GM21737 (cell line): ENCODE data around the gene TLE7.

Source experiments
- ATAC-seq: cut with Tn5 transposase; IDR thresholded peaks from one replicate; pipeline ENCODE4 v1.9.1; 2021; ENCODE audit warnings: mild to moderate bottlenecking, moderate library complexity; ENCODE audit not compliant: unreplicated experiment

Gene TLE7

GRCh38 chr16:71414038-71414437, 27.8 kb downstream of the TLE7 start:
- ATAC-seq: no peak

GRCh38 chr16:71413341-71413740, 28.5 kb downstream of the TLE7 start:
- no peak for ATAC-seq

- no peak for ATAC-seq
Measured at GRCh38 chr16:71412270-71413160, 29.3 kb downstream of the TLE7 start.

GRCh38 chr16:71410146-71410545, 31.7 kb downstream of the TLE7 start:
- no peak for ATAC-seq

- no peak for ATAC-seq
Measured at GRCh38 chr16:71409011-71409775, 32.7 kb downstream of the TLE7 start.

- ATAC-seq: no peak
Measured at GRCh38 chr16:71408536-71408935, 33.3 kb downstream of the TLE7 start.

- ATAC-seq: no peak
Measured at GRCh38 chr16:71407731-71408130, 34.1 kb downstream of the TLE7 start.

- no peak for ATAC-seq
Measured at GRCh38 chr16:71406724-71407123, 35.1 kb downstream of the TLE7 start.

GRCh38 chr16:71406316-71406715, 35.5 kb downstream of the TLE7 start:
- no peak for ATAC-seq

GRCh38 chr16:71404364-71404763, 37.5 kb downstream of the TLE7 start:
- ATAC-seq: no peak

GRCh38 chr16:71402674-71403073, 39.2 kb downstream of the TLE7 start:
- ATAC-seq: no peak

- ATAC-seq: no peak
Measured at GRCh38 chr16:71402007-71402406, 39.8 kb downstream of the TLE7 start.

- ATAC-seq: no peak
Measured at GRCh38 chr16:71399801-71400563, 41.9 kb downstream of the TLE7 start.

- no peak for ATAC-seq
Measured at GRCh38 chr16:71396594-71396993, 45.3 kb downstream of the TLE7 start.

GRCh38 chr16:71389330-71389729, 52.5 kb downstream of the TLE7 start:
- ATAC-seq: no peak

GRCh38 chr16:71387045-71387871, 54.6 kb downstream of the TLE7 start:
- ATAC-seq: no peak

GRCh38 chr16:71384073-71384724, 57.7 kb downstream of the TLE7 start:
- no peak for ATAC-seq

- ATAC-seq: no peak
Measured at GRCh38 chr16:71383054-71383773, 58.6 kb downstream of the TLE7 start.

GRCh38 chr16:71380831-71381230, 61.0 kb downstream of the TLE7 start:
- ATAC-seq: no peak
